Measurements from ENCODE around the gene PDHA1. TPM values are rescaled to one million over a fixed set of nuclear protein-coding genes. Genes with fewer than 3 reads are reported as not detected.

Gene PDHA1
- total RNA-seq, 2 donors from 2014 or later, result 374 to 378 TPM

GRCh38 chrX:19375546-19375945, 31.8 kb downstream of the PDHA1 start:
- DNase-seq, result no peak
- Histone ChIP-seq H3K27me3 (no peaks in the 10 kb centered on the region), H3K4me1 (no peaks in the 10 kb centered on the region), H3K9ac (ENCODE audit: low read depth in 2 of 2, low read length in 2 of 2) (no peak overlapping the region), H3K4me3 (no peak overlapping the region), H3K9me3 (no peaks in the 10 kb centered on the region), H3K27ac (no peak overlapping the region), H3K36me3 (no peaks in the 10 kb centered on the region)
- intact Hi-C loops (cut with DNase I), result no loop called here
- no peak for TF ChIP-seq CTCF (IDR thresholded peaks at IDR 0.05)

GRCh38 chrX:19377799-19378198, 34.1 kb downstream of the PDHA1 start:
- no peak for TF ChIP-seq CTCF (IDR thresholded peaks at IDR 0.05)
- Histone ChIP-seq H3K9ac (ENCODE audit: low read depth in 2 of 2, low read length in 2 of 2) (no peak overlapping the region), H3K4me1 (no peaks in the 10 kb centered on the region), H3K27ac (no peak overlapping the region), H3K27me3 (no peaks in the 10 kb centered on the region), H3K9me3 (no peaks in the 10 kb centered on the region), H3K36me3 (no peaks in the 10 kb centered on the region), H3K4me3 (no peak overlapping the region)
- no peak for DNase-seq
- intact Hi-C loops (cut with DNase I), result no loop called here

- Histone ChIP-seq H3K9me3 (no peaks in the 10 kb centered on the region), H3K4me1 (no peaks in the 10 kb centered on the region), H3K9ac (ENCODE audit: low read depth in 2 of 2, low read length in 2 of 2) (no peak overlapping the region), H3K27me3 (no peaks in the 10 kb centered on the region), H3K27ac (no peak overlapping the region), H3K36me3 (no peaks in the 10 kb centered on the region), H3K4me3 (no peak overlapping the region)
- no peak for DNase-seq
- intact Hi-C loops (cut with DNase I), result loop anchor here (10.0 kb wide), 1 partner anchor 133 kb away; the partner anchor contains the start of gene MAP3K15
- no peak for TF ChIP-seq CTCF (IDR thresholded peaks at IDR 0.05)
These were observed 37.6 kb downstream of the PDHA1 start for GRCh38 chrX:19381326-19381725.

- Histone ChIP-seq H3K9me3 (no peaks in the 10 kb centered on the region), H3K4me1 (no peaks in the 10 kb centered on the region), H3K36me3 (no peaks in the 10 kb centered on the region), H3K27ac (no peak overlapping the region), H3K4me3 (no peak overlapping the region), H3K9ac (ENCODE audit: low read depth in 2 of 2, low read length in 2 of 2) (no peak overlapping the region), H3K27me3 (no peaks in the 10 kb centered on the region)
- peak; percentile 63 for DNase-seq
- peak; percentile 40 for TF ChIP-seq CTCF (IDR thresholded peaks at IDR 0.05)
- intact Hi-C loops (cut with DNase I), result loop anchor here (10.0 kb wide), 1 partner anchor 132 kb away; the partner anchor contains the start of gene MAP3K15
These were observed 38.9 kb downstream of the PDHA1 start for GRCh38 chrX:19382555-19383145.

GRCh38 chrX:19386679-19387078, 43.0 kb downstream of the PDHA1 start:
- H3K27ac ChIP-seq, result no peak overlapping the region
- intact Hi-C loops (cut with DNase I), result loop anchor here (10.0 kb wide), 1 partner anchor 128 kb away; the partner anchor contains the start of gene MAP3K15
- no peak for DNase-seq
- no peaks in the 10 kb centered on the region for H3K9me3 ChIP-seq
- H3K4me1 ChIP-seq, result no peaks in the 10 kb centered on the region
- no peak overlapping the region for H3K9ac ChIP-seq (ENCODE audit: low read depth in 2 of 2, low read length in 2 of 2)
- no peaks in the 10 kb centered on the region for H3K36me3 ChIP-seq
- no peaks in the 10 kb centered on the region for H3K27me3 ChIP-seq
- TF ChIP-seq CTCF (IDR thresholded peaks at IDR 0.05), result no peak
- no peak overlapping the region for H3K4me3 ChIP-seq

Measured in colonic mucosa (tissue), 4 donors.